Activated CD8-positive, alpha-beta memory T cell treated with anti-CD3 and anti-CD28 coated beads, Interleukin-2, amount 50 U/mL, for 1 hour (primary cell): Measurements from ENCODE around the gene IFNA10.
"Not testable (repeated sequence)": the region's sequence is repeated elsewhere in the genome, so short reads cannot be mapped to it uniquely, and the experiment has no call there.

Experiments used
- DNase-seq: peaks from one replicate; pipeline ENCODE4 v3.0.0-alpha.2; 2020; ENCODE audit errors: extremely low read depth

Gene IFNA10

DNA sequence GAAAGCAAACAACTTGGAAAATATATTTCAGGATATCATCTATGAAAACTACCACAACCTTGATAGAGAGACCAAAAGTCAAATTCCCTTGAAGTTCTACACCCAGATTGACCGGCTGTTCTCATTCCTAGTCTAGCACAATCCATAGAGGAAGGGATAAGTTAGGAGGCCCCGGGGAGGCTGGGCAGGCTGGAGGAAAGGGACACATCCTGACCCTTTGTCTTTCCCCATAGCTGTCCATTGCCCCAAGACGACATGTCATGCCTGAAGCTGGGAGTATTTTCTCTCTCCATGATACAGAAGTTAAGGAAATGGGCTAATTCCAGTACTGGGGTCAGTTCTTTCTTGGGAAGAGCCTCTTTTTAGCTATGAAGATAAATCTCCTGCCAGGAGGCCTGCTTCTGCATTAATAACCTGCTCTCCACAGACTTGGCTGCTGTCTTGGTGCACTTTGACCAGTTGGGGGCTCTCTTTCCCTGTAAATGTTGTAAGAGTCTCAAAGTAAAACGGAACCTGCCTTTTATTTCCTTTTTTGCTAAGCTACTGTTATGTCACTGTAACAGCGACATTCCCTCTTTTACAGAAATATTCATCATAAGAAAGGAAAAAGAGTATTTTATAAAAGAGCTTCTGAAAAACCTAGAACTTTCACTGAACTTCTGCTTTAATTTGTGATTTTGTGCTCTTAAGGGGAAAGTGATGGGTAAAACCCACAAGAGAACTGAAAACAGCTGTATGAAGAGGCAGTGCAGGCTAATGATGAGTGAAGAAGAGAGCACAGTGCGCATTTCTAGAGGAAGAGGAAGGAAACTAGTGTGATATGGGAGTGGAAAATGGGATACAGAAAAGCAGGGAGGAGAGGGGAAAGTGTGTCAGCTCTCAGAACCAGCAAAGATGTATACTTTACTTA is 11.8 kb downstream of the IFNA10 start:
- peak; percentile 12 for DNase-seq

DNA sequence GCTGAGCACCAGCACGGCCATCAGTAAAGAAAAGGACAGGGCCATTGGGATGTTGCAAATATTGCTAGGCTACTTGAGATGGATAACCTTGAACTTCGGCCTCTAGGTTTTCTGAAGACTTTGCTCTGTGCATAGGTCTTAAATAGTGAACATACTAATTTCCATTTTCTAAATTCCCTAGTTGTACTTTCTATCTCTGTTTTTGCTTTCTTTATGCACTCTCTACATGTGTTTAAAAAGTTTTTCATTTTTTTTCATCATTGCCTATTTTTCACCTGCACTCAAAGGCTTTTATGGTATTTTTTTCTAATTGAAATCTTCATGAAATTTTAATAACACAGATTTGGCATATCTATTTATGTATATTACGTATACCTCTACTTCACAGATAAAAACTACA is 19.5 kb downstream of the IFNA10 start, which contains the start of gene IFNA4:
Gene IFNA4, minus strand, starts transcription at position 101 of the 400 bp plus-strand sequence. Its CDS starts 56 bp downstream, at position 45.
- DNase-seq: not testable (repeated sequence)

DNA sequence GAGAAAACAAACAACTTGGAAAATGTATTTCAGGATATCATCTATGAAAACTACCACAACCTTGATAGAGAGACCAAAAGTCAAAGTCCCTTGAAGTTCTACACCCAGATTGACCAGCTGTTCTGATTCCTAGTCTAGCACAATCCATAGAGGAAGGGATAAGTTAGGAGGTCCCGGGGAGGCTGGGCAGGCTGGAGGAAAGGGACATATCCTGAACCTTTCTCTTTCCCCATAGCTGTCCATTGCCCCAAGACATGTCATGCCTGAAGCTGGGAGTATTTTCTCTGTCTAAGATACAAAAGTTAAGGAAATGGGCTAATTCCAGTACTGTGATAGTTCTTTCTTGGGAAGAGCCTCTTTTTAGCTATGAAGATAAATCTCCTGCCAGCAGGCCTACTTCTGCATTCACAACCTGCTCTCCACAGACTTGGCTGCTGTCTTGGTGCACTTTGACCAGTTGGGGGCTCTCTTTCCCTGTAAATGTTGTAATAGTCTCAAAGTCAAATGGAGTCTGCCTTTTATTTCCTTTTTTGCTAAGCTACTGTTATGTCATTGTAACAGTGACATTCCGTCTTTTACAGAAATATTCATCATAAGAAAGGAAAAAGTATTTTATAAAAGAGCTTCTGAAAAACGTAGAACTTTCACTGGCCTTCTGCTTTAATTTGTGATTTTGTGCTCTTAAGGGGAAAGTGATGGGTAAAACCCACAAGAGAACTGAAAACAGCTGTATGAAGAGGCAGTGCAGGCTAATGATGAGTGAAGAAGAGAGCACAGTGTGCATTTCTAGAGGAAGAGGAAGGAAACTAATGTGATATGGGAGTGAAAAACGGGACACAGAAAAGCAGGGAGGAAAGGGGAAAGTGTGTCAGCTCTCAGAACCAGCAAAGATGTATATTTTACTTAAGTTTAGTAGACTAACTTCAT is 23.9 kb downstream of the IFNA10 start:
- DNase-seq: not testable (repeated sequence)

DNA sequence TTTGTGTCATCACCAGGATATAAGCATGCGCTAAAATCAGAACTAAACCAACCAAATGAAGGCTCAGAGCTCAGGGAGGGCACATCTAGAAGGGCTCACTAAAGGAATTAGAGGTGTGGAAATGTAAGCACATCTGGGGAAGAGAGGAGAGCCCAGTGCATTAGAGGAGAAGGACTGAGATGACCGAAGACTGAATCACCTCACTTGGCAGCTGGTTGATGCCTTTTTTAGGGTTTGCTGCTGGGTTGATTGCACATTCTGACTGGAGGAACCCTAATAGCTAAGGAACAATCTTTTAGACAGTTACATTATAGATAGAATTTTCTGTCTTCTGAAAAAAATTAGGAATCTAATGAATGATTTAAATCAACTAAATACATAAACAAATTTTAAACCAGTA is 32.3 kb downstream of the IFNA10 start:
- DNase-seq: no peak

DNA sequence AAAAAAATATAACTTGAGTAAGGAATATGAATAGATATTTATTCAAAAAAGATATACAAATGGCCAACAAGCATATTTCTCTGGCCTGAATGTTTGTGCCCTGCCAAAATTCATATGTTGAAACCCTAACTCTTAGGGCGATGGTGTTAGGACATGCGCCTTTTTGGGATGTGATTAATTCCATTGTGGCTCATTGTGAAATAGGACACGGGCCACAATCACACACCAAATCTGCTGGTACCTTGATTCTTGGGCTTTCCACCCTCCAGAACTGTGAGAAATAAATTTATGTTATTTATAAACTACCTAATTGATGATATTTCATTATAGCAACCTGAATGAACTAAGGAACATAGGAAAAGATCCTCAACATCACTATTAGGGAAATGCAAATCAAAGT is 34.8 kb downstream of the IFNA10 start:
- no peak for DNase-seq

DNA sequence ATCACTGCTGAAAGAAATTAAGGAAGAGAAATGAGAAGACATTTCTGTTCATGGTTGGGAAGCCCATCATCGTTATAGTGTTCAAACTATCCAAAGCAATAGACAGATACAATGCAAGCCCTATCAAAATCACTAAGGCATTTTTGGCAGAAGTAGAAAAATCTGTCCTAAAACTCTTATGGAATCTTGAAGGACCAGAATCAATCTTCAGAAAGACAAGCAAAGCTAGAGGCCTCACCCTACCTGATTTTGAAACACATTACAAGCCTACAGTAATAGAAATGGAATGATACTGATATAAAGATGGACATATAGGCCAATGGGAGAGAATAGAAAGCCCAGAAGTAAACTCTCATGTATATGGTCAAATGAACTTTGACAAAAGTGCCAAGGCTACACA is 35.6 kb downstream of the IFNA10 start:
- no peak for DNase-seq

DNA sequence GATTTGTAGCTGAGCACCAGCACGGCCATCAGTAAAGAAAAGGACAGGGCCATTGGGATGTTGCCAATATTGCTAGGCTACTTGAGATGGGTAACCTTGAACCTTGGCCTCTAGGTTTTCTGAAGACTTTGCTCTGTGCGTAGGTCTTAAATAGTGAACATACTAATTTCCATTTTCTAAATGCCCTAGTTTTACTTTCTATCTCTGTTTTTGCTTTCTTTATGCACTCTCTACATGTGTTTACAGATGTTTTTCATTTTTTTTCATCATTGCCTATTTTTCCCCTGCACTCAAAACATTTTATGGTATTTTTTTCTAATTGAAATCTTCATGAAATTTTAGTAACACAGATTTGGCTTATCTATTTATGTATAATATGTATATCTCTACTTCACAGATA is 40.4 kb downstream of the IFNA10 start, which contains the start of gene IFNA21:
Gene IFNA21, minus strand, starts transcription at position 101 of the 400 bp plus-strand sequence. Its CDS starts 48 bp downstream, at position 53.
- DNase-seq: not testable (repeated sequence)

DNA sequence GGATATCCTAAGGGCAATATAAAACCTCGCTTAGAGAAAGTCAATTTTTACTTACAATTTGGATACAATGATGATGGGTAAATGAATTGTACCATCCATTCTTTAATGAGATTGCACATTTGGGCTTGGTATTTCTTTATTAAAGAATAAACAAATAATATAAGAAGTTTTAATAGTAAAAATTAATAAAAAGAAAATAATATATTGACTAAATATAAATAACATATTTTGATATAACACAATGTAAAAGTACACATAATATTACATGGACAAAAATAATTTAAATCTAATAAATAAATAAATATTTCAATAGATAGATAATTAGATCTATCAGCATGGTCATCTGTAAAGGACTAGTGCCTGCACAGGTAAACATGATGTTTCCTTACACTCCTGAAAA is 41.4 kb downstream of the IFNA10 start:
- DNase-seq: no peak

DNA sequence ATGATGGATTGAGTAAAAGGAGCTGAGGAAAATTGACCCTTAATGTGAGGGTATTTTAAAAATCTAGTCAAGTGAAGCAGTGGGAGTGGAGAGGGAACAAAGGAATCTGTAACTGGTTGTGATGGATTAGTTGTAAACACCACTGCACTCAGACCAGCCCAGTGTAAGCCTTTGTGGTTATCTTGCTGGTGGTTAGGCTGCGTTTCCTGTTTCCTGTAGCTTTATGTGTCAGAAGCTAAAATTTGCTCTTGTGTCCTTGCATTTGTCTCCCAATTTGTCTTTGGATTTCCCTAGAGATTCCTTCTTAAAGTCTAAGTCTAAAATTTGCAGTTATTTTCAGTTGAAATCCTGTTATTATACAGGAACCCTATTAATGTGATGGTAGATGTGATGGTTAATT is 46.8 kb downstream of the IFNA10 start:
- no peak for DNase-seq
